Transverse colon (tissue), 4 donors: ENCODE data around the gene CPN1. TPM values are rescaled to one million over a fixed set of nuclear protein-coding genes. Genes with fewer than 3 reads are reported as not detected.

Source experiments
- DNase-seq: peaks from one replicate; pipeline ENCODE4 v3.0.0-alpha.2; 2019
- H3K27ac ChIP-seq, 4 donors: fragments of 200-600 bp; sonication (generic); 2 replicates each; pipeline ENCODE4 v1.5.1; 2016 to 2018; ENCODE audit warnings: inconsistent platforms in 4 of 4
- H3K27me3 ChIP-seq: fragments of 200-600 bp; sonication (generic); 2 replicates; pipeline ENCODE4 v1.5.1; 2017; ENCODE audit warnings: inconsistent platforms
- H3K36me3 ChIP-seq, 4 donors: fragments of 200-600 bp; sonication (generic); 2 replicates each; pipeline ENCODE4 v1.5.1; 2017 to 2019; ENCODE audit warnings: inconsistent platforms in 4 of 4
- H3K4me1 ChIP-seq, 4 donors: fragments of 200-600 bp; sonication (generic); 2 replicates each; pipeline ENCODE4 v1.5.1; 2017 to 2020; ENCODE audit warnings: inconsistent platforms in 4 of 4
- H3K4me3 ChIP-seq, 4 donors: fragments of 200-600 bp; sonication (generic); 1 replicate in 1 of 4; 2 replicates in 3 of 4; pipeline versions ENCODE4 v1.5.1 to v1.6.1; 2017 to 2019; ENCODE audit warnings: inconsistent platforms in 4 of 4
- H3K9me3 ChIP-seq, 2 donors: fragments of 200-600 bp; sonication (generic); 2 replicates each; pipeline ENCODE4 v1.5.1; 2017 to 2019; ENCODE audit warnings: inconsistent platforms in 2 of 2
- CTCF ChIP-seq, 5 experiments: fragments of 200-600 bp in 3 of 5; fragments of 450-650 bp in 2 of 5; sonication (generic) in 3 of 5; IDR thresholded peaks; 1 replicate in 2 of 5; 2 replicates in 3 of 5; pipeline ENCODE4 v1.5.1; 2016 to 2017; ENCODE audit warnings: antibody characterized with exemption in 5 of 5, inconsistent platforms in 3 of 5, mild to moderate bottlenecking in 2 of 5, moderate library complexity in 1 of 5
- EP300 ChIP-seq: sonication (generic); formaldehyde crosslinking; IDR thresholded peaks from one replicate; pipeline ENCODE4 v1.6.1; 2017; ENCODE audit warnings: antibody characterized with exemption, low read depth
- POLR2A ChIP-seq: fragments of 450-650 bp; IDR thresholded peaks from one replicate; pipeline ENCODE4 v1.6.1; 2016; ENCODE audit warnings: antibody characterized with exemption, mild to moderate bottlenecking, moderate library complexity
- POLR2AphosphoS5 ChIP-seq, 3 donors: sonication (generic); formaldehyde crosslinking; IDR thresholded peaks; one replicate each; pipeline ENCODE4 v1.6.1; 2016; ENCODE audit warnings: antibody characterized with exemption in 3 of 3
- WGBS, 2 donors: methylation state at CpG; one replicate each; pipeline ENCODE4 v1.1.5; 2018; ENCODE audit warnings: low coverage in 1 of 2; 5-methylcytosine and 5-hydroxymethylcytosine counted together
- in situ Hi-C, 4 donors: fragments of 200-750 bp; cut with MboI; loops; one replicate each; pipeline versions ENCODE4 v1.15.0 to v1.15.1; 2017; ENCODE audit warnings: low sequenced_read_pairs in 3 of 4, low pct_ligation_motif_present in 1 of 4, low pct_unique_long_range_greater_than_20kb in 1 of 4
- intact Hi-C: fragments of 100-400 bp; cut with DNase I; formaldehyde crosslinking; loops from one replicate; pipeline ENCODE4 v1.15.1; 2023; ENCODE audit warnings: low total_unique reads
- total RNA-seq, 4 donors: library from RNA; depleted of rRNA; stranded (reverse); fragments of >200 nt; gene quantifications; one replicate each; pipeline ENCODE4 v1.1.0, GENCODE V29; 2016

CPN1 gene
- total RNA-seq, 4 donors from 2014 or later, result not detected

- H3K27ac ChIP-seq, result peak overlapping the region; percentile 66 to 85 (median 84)
- peak overlapping the region in 1 of 4 donors; percentile 5 for H3K4me3 ChIP-seq
- TF ChIP-seq EP300 (no peak), CTCF (IDR thresholded peaks at IDR 0.05) (no peak), POLR2A (no peak), POLR2AphosphoS5 (IDR thresholded peaks at IDR 0.05) (no peak)
- in situ Hi-C loops, result no loop called here
- H3K27me3 ChIP-seq, result no peaks in the 10 kb centered on the region
- H3K4me1 ChIP-seq, result peaks cover 9 to 45% (median 37%) of the 10 kb centered on the region in 4 donors
- H3K36me3 ChIP-seq, result no peaks in the 10 kb centered on the region
- 35 to 66% methylated on average over 6 to 10 of the region's 10 CpGs for WGBS, 2 donors
- no peaks in the 10 kb centered on the region for H3K9me3 ChIP-seq
- intact Hi-C loops, result no loop called here
- no peak for DNase-seq
Observed at GRCh38 chr10:100007231-100008141, 74.2 kb downstream of the CPN1 start.

GRCh38 chr10:100006243-100006886 is 75.3 kb downstream of the CPN1 start:
- TF ChIP-seq POLR2AphosphoS5 (IDR thresholded peaks at IDR 0.05) (peak in 1 of 3 donors; percentile 19), POLR2A (no peak)
- 31 to 54% methylated on average over 4 of the region's 4 CpGs for WGBS, 2 donors
- Histone ChIP-seq H3K27ac (peak overlapping the region; percentile 66 to 85 (median 84)), H3K27me3 (no peaks in the 10 kb centered on the region), H3K4me1 (peaks cover 9 to 45% (median 37%) of the 10 kb centered on the region in 4 donors), H3K36me3 (no peaks in the 10 kb centered on the region), H3K4me3 (no peak overlapping the region), H3K9me3 (no peaks in the 10 kb centered on the region)
- no peak for DNase-seq
- intact Hi-C loops, result no loop called here
- in situ Hi-C loops, result no loop called here

- H3K27me3 ChIP-seq, result no peaks in the 10 kb centered on the region
- no peak for TF ChIP-seq POLR2AphosphoS5 (IDR thresholded peaks at IDR 0.05)
- TF ChIP-seq EP300, result no peak
- TF ChIP-seq POLR2A, result no peak
- TF ChIP-seq CTCF (IDR thresholded peaks at IDR 0.05), result no peak
- no peak overlapping the region for H3K4me3 ChIP-seq
- WGBS, 2 donors, result 67 to 88% methylated on average over 1 to 3 of the region's 3 CpGs
- H3K9me3 ChIP-seq, result no peaks in the 10 kb centered on the region
- no peaks in the 10 kb centered on the region for H3K36me3 ChIP-seq
- H3K4me1 ChIP-seq, result peaks cover 9 to 43% (median 35%) of the 10 kb centered on the region in 4 donors
- in situ Hi-C loops (no loop called here), intact Hi-C loops (no loop called here)
- DNase-seq, result no peak
- H3K27ac ChIP-seq, result peak overlapping the region; percentile 66 to 85 (median 84)
Observed at GRCh38 chr10:100004805-100005510, 76.7 kb downstream of the CPN1 start.

GRCh38 chr10:100000109-100000644 is 81.5 kb downstream of the CPN1 start:
- Histone ChIP-seq H3K4me3 (no peak overlapping the region), H3K4me1 (peaks cover 3 to 40% (median 25%) of the 10 kb centered on the region in 4 donors), H3K9me3 (no peaks in the 10 kb centered on the region), H3K36me3 (no peaks in the 10 kb centered on the region), H3K27ac (peak overlapping the region; percentile 35 to 54 (median 46)), H3K27me3 (no peaks in the 10 kb centered on the region)
- WGBS, 2 donors, result 70 to 83% methylated on average over 6 of the region's 6 CpGs
- in situ Hi-C loops (no loop called here), intact Hi-C loops (no loop called here)
- DNase-seq, result no peak
- TF ChIP-seq POLR2AphosphoS5 (IDR thresholded peaks at IDR 0.05) (no peak), CTCF (IDR thresholded peaks at IDR 0.05) (no peak), EP300 (no peak), POLR2A (no peak)
